K562 (cell line): ENCODE measurements around the gene CCDC71L.

Source experiments
- CTCF ChIP-seq, 3 experiments: IDR thresholded peaks in 2 of 3; conservative IDR thresholded peaks in 1 of 3; 2 replicates each; pipeline ENCODE4 v1.5.1; 2011 to 2012; ENCODE audit warnings: low read length in 3 of 3, mild to moderate bottlenecking in 3 of 3, control low read depth in 2 of 3, improper control_type of control experiment in 1 of 3, inconsistent platforms in 1 of 3, low read depth in 1 of 3, mixed read lengths in 1 of 3, moderate library complexity in 1 of 3; ENCODE audit not compliant: insufficient read depth in 2 of 3
- ETS2 ChIP-seq: IDR thresholded peaks from 2 replicates; pipeline ENCODE4 v1.6.1; 2016; ENCODE audit warnings: borderline replicate concordance, missing genetic modification characterization, mild to moderate bottlenecking, moderate library complexity, missing compliant biosample characterization; ENCODE audit not compliant: poor library complexity, severe bottlenecking
- HMG20A ChIP-seq: fragments of 450-650 bp; formaldehyde crosslinking; conservative IDR thresholded peaks from 2 replicates; pipeline ENCODE4 v1.4.0; 2020; ENCODE audit warnings: mild to moderate bottlenecking, mixed read lengths
- LCOR ChIP-seq: sonication (generic); formaldehyde crosslinking; IDR thresholded peaks from 2 replicates; pipeline ENCODE4 v1.8.0; 2022; ENCODE audit warnings: mild to moderate bottlenecking, missing genetic modification reagents
- MAFF ChIP-seq: IDR thresholded peaks from 2 replicates; pipeline ENCODE4 v1.6.1; 2012; ENCODE audit warnings: low read length, improper control_type of control experiment
- MEF2A ChIP-seq: IDR thresholded peaks from 2 replicates; pipeline ENCODE4 v1.6.1; 2011; ENCODE audit warnings: low read depth, mild to moderate bottlenecking, low read length, moderate library complexity; ENCODE audit not compliant: control insufficient read depth
- MXI1 ChIP-seq: IDR thresholded peaks from 2 replicates; pipeline ENCODE4 v1.6.1; 2011; ENCODE audit warnings: low read depth, mild to moderate bottlenecking, improper control_type of control experiment, low read length
- PHF8 ChIP-seq: fragments of 200-600 bp; sonication (generic); IDR thresholded peaks from 2 replicates; pipeline ENCODE4 v1.6.1; 2012; ENCODE audit warnings: mixed run types, mild to moderate bottlenecking, inconsistent platforms, low read length, moderate library complexity, borderline replicate concordance
- SP1 ChIP-seq: sonication (generic); formaldehyde crosslinking; IDR thresholded peaks from 2 replicates; pipeline ENCODE4 v1.8.1; 2022; ENCODE audit warnings: mild to moderate bottlenecking, missing genetic modification reagents
- U2AF2 ChIP-seq: fragments of 200-400 bp; formaldehyde crosslinking; optimal IDR thresholded peaks from 2 replicates; pipeline ENCODE3; 2017; ENCODE audit warnings: low read depth, mild to moderate bottlenecking, low read length
- ZNF232 ChIP-seq: sonication (generic); formaldehyde crosslinking; IDR thresholded peaks from 2 replicates; pipeline ENCODE4 v1.8.0; 2022; ENCODE audit warnings: mild to moderate bottlenecking, missing genetic modification reagents
- ZNF354B ChIP-seq: fragments of 250-450 bp; sonication (Bioruptor Pico); IDR thresholded peaks from 2 replicates; pipeline ENCODE4 v1.4.0; 2020
- ZNF780A ChIP-seq: fragments of 250-450 bp; sonication (Bioruptor Pico); IDR thresholded peaks from 2 replicates; pipeline ENCODE4 v1.5.0; 2021; ENCODE audit warnings: mild to moderate bottlenecking
- ZSCAN32 ChIP-seq: fragments of 450-650 bp; formaldehyde crosslinking; IDR thresholded peaks from 2 replicates; pipeline ENCODE4 v1.4.0; 2020; ENCODE audit warnings: mild to moderate bottlenecking, moderate library complexity

GRCh38 chr7:106639476-106640334 lies 21.3 kb downstream of the CCDC71L start:
- TF ChIP-seq LCOR (CRISPR knock-in tag) (no peak), MAFF (no peak), U2AF2 (no peak), CTCF (IDR thresholded peaks at IDR 0.05 in 2 of 3, conservative IDR thresholded peaks at IDR 0.05 in 1 of 3; ENCODE audit: insufficient read depth in 2 of 3, low read depth in 1 of 3, low read length in 3 of 3) (no peak), ZSCAN32 (CRISPR knock-in tag) (no peak), MXI1 (no peak), SP1 (no peak), MEF2A (no peak), ZNF232 (CRISPR knock-in tag) (no peak), ETS2 (tag) (no peak), PHF8 (no peak), HMG20A (CRISPR knock-in tag) (no peak), ZNF780A (CRISPR knock-in tag) (no peak), ZNF354B (CRISPR knock-in tag) (peak; percentile 43; the same call in 1 of the 2 replicates)
